ENCODE results near the gene POMT1. TPM values are rescaled to one million over a fixed set of nuclear protein-coding genes. Genes with fewer than 3 reads are reported as not detected.

POMT1 gene
- total RNA-seq, 2 donors from 2014 or later = 36.5 to 59.5 TPM

GRCh38 chr9:131525643-131526565, 23.2 kb downstream of the POMT1 start:
- no peak for DNase-seq (ENCODE audit: low spot score)
- H3K9me3 ChIP-seq = no peaks in the 10 kb centered on the region
- H3K4me1 ChIP-seq (replicated peaks) = peaks cover 6% of the 10 kb centered on the region
- H3K36me3 ChIP-seq = peaks cover 5 to 21% of the 10 kb centered on the region in 2 donors
- H3K27me3 ChIP-seq (replicated peaks; ENCODE audit: insufficient read depth) = no peaks in the 10 kb centered on the region
- H3K27ac ChIP-seq = no peak overlapping the region
- TF ChIP-seq POLR2A (IDR thresholded peaks at IDR 0.05) = no peak
- no peak for TF ChIP-seq POLR2AphosphoS5 (IDR thresholded peaks at IDR 0.05)
- no peak for TF ChIP-seq CTCF (IDR thresholded peaks at IDR 0.05)
- WGBS = 87% methylated on average over 19 of the region's 19 CpGs
- intact Hi-C loops (cut with DNase I) = no loop called here
- no peak overlapping the region for H3K4me3 ChIP-seq

GRCh38 chr9:131528186-131528585, 25.5 kb downstream of the POMT1 start:
- Histone ChIP-seq H3K4me3 (no peak overlapping the region), H3K9me3 (no peaks in the 10 kb centered on the region), H3K27ac (no peak overlapping the region), H3K36me3 (peaks cover 2 to 15% of the 10 kb centered on the region in 2 donors), H3K27me3 (replicated peaks; ENCODE audit: insufficient read depth) (no peaks in the 10 kb centered on the region), H3K4me1 (replicated peaks) (peaks cover 6% of the 10 kb centered on the region)
- TF ChIP-seq POLR2A (IDR thresholded peaks at IDR 0.05) (no peak), CTCF (IDR thresholded peaks at IDR 0.05) (no peak), POLR2AphosphoS5 (IDR thresholded peaks at IDR 0.05) (no peak)
- intact Hi-C loops (cut with DNase I) = no loop called here
- no peak for DNase-seq (ENCODE audit: low spot score)
- whole genome bisulfite sequencing = 87% methylated on average over 7 of the region's 7 CpGs

GRCh38 chr9:131528886-131529505, 26.3 kb downstream of the POMT1 start:
- 92% methylated on average over 35 of the region's 35 CpGs for WGBS
- peaks cover 6% of the 10 kb centered on the region for H3K4me1 ChIP-seq (replicated peaks)
- no peak for DNase-seq (ENCODE audit: low spot score)
- no peak overlapping the region for H3K4me3 ChIP-seq
- TF ChIP-seq CTCF (IDR thresholded peaks at IDR 0.05) = no peak
- TF ChIP-seq POLR2A (IDR thresholded peaks at IDR 0.05) = no peak
- no peak for TF ChIP-seq POLR2AphosphoS5 (IDR thresholded peaks at IDR 0.05)
- peaks cover 0 to 15% of the 10 kb centered on the region in 2 donors for H3K36me3 ChIP-seq
- H3K9me3 ChIP-seq = no peaks in the 10 kb centered on the region
- no peaks in the 10 kb centered on the region for H3K27me3 ChIP-seq (replicated peaks; ENCODE audit: insufficient read depth)
- intact Hi-C loops (cut with DNase I) = no loop called here
- H3K27ac ChIP-seq = no peak overlapping the region

- Histone ChIP-seq H3K27me3 (replicated peaks; ENCODE audit: insufficient read depth) (no peaks in the 10 kb centered on the region), H3K9me3 (no peaks in the 10 kb centered on the region), H3K27ac (peak overlapping the region; percentile 78 to 81), H3K4me1 (replicated peaks) (peaks cover 6% of the 10 kb centered on the region), H3K36me3 (peaks cover 0 to 15% of the 10 kb centered on the region in 2 donors), H3K4me3 (peak overlapping the region; percentile 99)
- TF ChIP-seq POLR2AphosphoS5 (IDR thresholded peaks at IDR 0.05) = no peak
- no peak for TF ChIP-seq POLR2A (IDR thresholded peaks at IDR 0.05)
- TF ChIP-seq CTCF (IDR thresholded peaks at IDR 0.05) = no peak
- WGBS = 56% methylated on average over 24 of the region's 24 CpGs
- intact Hi-C loops (cut with DNase I) = loop anchor here (1.0 kb wide), 1 partner anchor 180 kb away; no protein-coding TSS in a partner anchor
- no peak for DNase-seq (ENCODE audit: low spot score)
These were observed 27.2 kb downstream of the POMT1 start for GRCh38 chr9:131529597-131530545.
